ENCODE results near the gene GC.

The GC gene

DNA sequence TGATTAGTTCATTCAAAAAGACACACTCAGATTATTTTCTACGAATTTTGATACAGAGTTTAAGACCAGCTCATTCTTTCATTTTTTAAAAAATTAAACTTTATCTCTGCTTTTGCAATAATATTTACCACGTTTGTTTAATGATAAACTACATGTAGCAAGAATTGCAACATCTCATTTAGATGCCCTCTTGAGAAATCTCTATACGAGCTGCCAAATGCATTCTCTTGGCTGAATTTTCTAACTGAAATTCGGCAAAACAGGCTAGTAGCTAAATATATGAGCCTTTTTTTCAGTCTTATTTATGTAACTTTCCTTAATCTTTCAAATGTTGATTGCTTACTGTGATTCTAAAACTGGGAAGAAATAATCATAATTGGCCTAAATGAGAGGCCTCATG, 2.1 kb upstream of the GC start:
- Histone ChIP-seq H3K4me3 (ENCODE audit: low read length) (no peak overlapping the region), H3K27ac (ENCODE audit: low read depth, low read length) (no peak overlapping the region), H3K9ac (ENCODE audit: low read length) (no peak overlapping the region), H3K27me3 (ENCODE audit: control insufficient read depth, insufficient read depth, low read length) (no peaks in the 10 kb centered on the region), H3K4me1 (ENCODE audit: control insufficient read depth, insufficient read depth, low read length) (no peaks in the 10 kb centered on the region), H3K36me3 (ENCODE audit: control insufficient read depth, insufficient read depth, low read length) (no peaks in the 10 kb centered on the region)

DNA sequence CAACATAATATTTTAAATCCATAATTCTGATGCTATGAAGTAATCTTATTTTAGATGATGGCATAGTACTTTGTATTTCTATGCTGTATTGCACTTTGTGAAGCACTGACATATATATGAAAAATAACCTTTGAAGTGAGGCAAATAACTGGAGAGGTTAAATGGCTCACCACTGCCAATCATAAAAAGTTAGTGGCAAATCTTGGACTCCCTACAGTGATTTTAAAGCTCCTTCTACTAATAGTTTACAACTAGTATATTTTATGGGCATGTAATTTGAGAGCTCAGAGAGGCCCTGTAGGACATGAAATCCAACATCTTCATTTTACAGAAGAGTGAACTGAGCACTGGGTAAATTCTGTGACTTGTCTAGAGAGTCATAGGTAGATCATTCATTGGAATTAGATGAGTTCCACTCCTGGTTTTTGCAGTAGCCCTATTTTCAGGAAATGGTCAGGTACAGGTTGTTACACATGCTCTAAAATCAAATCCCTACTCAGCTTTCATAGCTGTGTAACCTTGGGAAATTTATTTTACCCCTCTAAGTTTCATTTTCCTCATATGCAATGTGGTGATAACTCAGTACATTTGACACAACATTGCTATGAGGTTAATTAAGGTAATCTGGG, 804 bp upstream of the GC start:
- no peaks in the 10 kb centered on the region for H3K36me3 ChIP-seq (ENCODE audit: control insufficient read depth, insufficient read depth, low read length)
- no peaks in the 10 kb centered on the region for H3K27me3 ChIP-seq (ENCODE audit: control insufficient read depth, insufficient read depth, low read length)
- H3K27ac ChIP-seq (ENCODE audit: low read depth, low read length), result no peak overlapping the region
- no peak overlapping the region for H3K9ac ChIP-seq (ENCODE audit: low read length)
- no peak overlapping the region for H3K4me3 ChIP-seq (ENCODE audit: low read length)
- H3K4me1 ChIP-seq (ENCODE audit: control insufficient read depth, insufficient read depth, low read length), result no peaks in the 10 kb centered on the region

DNA sequence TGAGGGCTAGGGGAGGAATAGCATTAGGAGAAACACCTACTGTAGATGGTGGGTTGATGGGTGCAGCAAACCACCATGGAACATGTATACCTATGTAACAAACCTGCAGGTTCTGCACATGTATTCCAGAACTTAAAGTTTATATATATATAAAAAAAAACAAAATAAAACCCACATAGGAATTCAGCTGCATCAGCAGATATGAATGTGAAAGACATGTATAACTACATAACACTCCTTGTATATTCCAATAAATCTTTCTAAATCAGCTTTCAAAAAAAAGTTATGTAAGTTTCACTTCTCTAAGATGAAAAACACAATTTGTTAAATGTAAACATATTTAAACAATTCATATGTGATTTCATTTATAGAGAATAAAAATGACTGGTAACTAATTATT, 6.0 kb downstream of the GC start:
- H3K4me1 ChIP-seq (ENCODE audit: control insufficient read depth, insufficient read depth, low read length), result no peaks in the 10 kb centered on the region
- H3K9ac ChIP-seq (ENCODE audit: low read length), result no peak overlapping the region
- H3K27me3 ChIP-seq (ENCODE audit: control insufficient read depth, insufficient read depth, low read length), result no peaks in the 10 kb centered on the region
- H3K4me3 ChIP-seq (ENCODE audit: low read length), result no peak overlapping the region
- no peaks in the 10 kb centered on the region for H3K36me3 ChIP-seq (ENCODE audit: control insufficient read depth, insufficient read depth, low read length)
- no peak overlapping the region for H3K27ac ChIP-seq (ENCODE audit: low read depth, low read length)

DNA sequence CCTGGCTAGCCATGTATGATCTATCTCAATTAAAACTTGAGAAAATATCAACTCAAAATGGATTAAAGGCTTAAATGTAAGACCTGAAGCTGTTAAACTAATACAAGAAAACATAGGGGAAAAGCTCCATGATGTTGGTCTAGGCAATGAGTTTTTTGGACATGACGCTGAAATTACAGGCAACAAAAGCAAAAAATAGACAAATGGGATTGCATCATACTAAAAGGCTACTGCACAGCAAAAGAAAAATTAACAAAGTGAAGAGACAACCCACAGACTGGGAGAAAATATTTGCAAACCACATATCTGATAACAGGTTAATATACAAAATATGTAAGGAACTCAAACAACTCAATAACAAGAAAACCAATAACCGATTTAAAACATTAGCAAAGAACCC, 8.4 kb downstream of the GC start:
- H3K36me3 ChIP-seq (ENCODE audit: control insufficient read depth, insufficient read depth, low read length), result no peaks in the 10 kb centered on the region
- no peak overlapping the region for H3K4me3 ChIP-seq (ENCODE audit: low read length)
- H3K4me1 ChIP-seq (ENCODE audit: control insufficient read depth, insufficient read depth, low read length), result no peaks in the 10 kb centered on the region
- no peak overlapping the region for H3K27ac ChIP-seq (ENCODE audit: low read depth, low read length)
- H3K9ac ChIP-seq (ENCODE audit: low read length), result no peak overlapping the region
- no peaks in the 10 kb centered on the region for H3K27me3 ChIP-seq (ENCODE audit: control insufficient read depth, insufficient read depth, low read length)

DNA sequence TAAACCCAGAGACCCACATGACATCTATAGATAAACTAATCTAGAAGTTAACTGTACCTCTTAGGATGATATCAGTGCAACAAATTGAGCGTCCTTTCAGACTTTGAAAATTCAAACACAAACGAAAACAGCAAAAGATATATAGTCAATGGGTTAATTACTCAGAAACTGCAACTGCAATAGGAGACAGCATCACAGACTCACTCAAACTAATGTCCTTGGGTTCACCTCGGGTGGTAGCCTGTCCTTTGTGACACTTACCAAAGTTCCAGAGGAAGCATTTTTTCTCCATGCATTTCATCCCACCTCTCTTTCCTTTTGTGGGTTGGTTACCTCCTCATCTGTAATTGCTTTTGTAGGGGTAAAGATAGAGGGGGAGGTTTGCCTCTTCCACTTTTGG, 9.7 kb downstream of the GC start:
- no peak overlapping the region for H3K27ac ChIP-seq (ENCODE audit: low read depth, low read length)
- H3K9ac ChIP-seq (ENCODE audit: low read length), result no peak overlapping the region
- no peaks in the 10 kb centered on the region for H3K4me1 ChIP-seq (ENCODE audit: control insufficient read depth, insufficient read depth, low read length)

DNA sequence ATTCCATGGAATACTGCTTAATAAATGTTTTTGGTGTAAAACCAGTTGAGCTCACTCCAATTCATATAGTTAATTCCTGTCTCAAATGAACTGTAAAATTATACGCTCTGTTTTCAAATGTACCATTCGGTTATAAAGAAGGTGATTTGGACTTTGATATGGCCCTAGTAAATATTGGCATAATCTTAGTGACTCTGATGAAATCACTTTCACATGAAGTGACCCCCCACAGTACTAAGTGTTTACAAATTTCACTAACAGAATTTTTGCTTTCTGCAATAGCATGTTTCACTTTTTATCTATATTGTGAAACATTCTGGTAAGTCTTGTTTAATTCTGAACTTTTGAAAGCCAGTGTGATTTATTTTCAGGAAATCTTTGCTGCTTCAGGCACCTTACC, 10.9 kb downstream of the GC start:
- H3K27ac ChIP-seq (ENCODE audit: low read depth, low read length), result no peak overlapping the region
- H3K36me3 ChIP-seq (ENCODE audit: control insufficient read depth, insufficient read depth, low read length), result no peaks in the 10 kb centered on the region
- no peak overlapping the region for H3K9ac ChIP-seq (ENCODE audit: low read length)
- no peaks in the 10 kb centered on the region for H3K27me3 ChIP-seq (ENCODE audit: control insufficient read depth, insufficient read depth, low read length)
- H3K4me3 ChIP-seq (ENCODE audit: low read length), result no peak overlapping the region
- H3K4me1 ChIP-seq (ENCODE audit: control insufficient read depth, insufficient read depth, low read length), result no peaks in the 10 kb centered on the region

More for the DNA sequence above, 9.7 kb downstream of the GC start:
- Histone ChIP-seq H3K36me3 (ENCODE audit: control insufficient read depth, insufficient read depth, low read length) (no peaks in the 10 kb centered on the region), H3K4me3 (ENCODE audit: low read length) (no peak overlapping the region), H3K27me3 (ENCODE audit: control insufficient read depth, insufficient read depth, low read length) (no peaks in the 10 kb centered on the region)

DNA sequence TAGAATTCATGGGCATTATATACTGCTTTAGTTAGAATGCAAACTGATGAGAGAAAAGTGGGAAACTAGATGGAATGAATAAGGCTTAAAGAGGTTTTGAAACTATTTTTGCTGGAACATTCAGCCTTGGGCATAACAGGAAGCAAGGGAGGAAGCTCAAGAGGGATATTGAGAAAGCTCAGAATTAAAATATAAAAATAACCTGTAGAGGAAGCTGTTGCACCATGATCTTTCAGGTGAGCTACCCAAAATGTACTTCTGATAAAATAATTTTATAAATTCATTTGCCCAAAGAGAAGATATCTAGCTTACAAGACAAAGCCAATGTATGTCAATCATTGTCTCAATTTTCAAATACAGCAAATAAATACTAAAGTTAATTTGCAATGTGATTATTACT, 11.3 kb downstream of the GC start:
- Histone ChIP-seq H3K4me3 (ENCODE audit: low read length) (no peak overlapping the region), H3K27me3 (ENCODE audit: control insufficient read depth, insufficient read depth, low read length) (no peaks in the 10 kb centered on the region), H3K27ac (ENCODE audit: low read depth, low read length) (no peak overlapping the region), H3K9ac (ENCODE audit: low read length) (no peak overlapping the region), H3K36me3 (ENCODE audit: control insufficient read depth, insufficient read depth, low read length) (no peaks in the 10 kb centered on the region), H3K4me1 (ENCODE audit: control insufficient read depth, insufficient read depth, low read length) (no peaks in the 10 kb centered on the region)

DNA sequence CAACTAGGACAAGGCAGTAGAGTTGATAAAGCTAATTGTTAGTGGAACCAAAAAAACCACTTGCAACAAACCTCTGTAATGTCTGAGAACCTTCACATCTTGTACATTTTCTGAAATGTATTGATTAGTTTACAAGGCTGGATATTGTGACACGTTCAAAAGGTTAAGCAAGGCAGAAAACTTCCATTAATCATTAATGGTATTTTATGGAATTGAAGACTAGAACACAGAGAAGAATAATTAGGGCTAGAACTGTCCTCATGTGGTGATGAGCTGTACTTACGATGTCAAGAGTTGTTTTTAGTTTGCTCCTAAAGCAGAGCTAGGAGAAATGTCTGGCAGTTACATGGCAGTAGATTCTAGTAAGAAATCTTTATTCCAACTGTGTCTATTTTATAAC, 12.3 kb downstream of the GC start:
- Histone ChIP-seq H3K27me3 (ENCODE audit: control insufficient read depth, insufficient read depth, low read length) (no peaks in the 10 kb centered on the region), H3K4me3 (ENCODE audit: low read length) (no peak overlapping the region), H3K9ac (ENCODE audit: low read length) (no peak overlapping the region), H3K27ac (ENCODE audit: low read depth, low read length) (no peak overlapping the region), H3K36me3 (ENCODE audit: control insufficient read depth, insufficient read depth, low read length) (no peaks in the 10 kb centered on the region), H3K4me1 (ENCODE audit: control insufficient read depth, insufficient read depth, low read length) (no peaks in the 10 kb centered on the region)

DNA sequence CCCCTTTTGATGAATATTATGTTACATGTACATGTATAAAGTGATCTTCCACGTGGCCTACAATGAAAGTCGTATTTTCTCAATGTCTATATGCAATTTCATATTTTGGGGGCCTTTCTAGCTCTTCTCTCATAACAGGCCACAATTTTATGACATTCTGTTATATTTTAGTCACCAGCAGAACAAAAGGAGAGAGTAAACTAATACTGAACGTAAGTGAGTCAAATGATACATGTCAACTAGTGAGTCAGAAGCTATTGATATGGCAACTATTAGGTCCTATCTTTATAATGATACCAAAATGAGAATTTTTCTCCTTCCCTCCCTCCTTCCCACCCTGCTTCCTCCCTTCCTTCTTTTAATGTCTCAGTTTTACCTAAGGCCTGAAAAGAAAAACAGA, 14.4 kb downstream of the GC start:
- no peaks in the 10 kb centered on the region for H3K36me3 ChIP-seq (ENCODE audit: control insufficient read depth, insufficient read depth, low read length)
- H3K4me1 ChIP-seq (ENCODE audit: control insufficient read depth, insufficient read depth, low read length), result no peaks in the 10 kb centered on the region
- H3K9ac ChIP-seq (ENCODE audit: low read length), result no peak overlapping the region
- no peak overlapping the region for H3K27ac ChIP-seq (ENCODE audit: low read depth, low read length)
- H3K4me3 ChIP-seq (ENCODE audit: low read length), result no peak overlapping the region
- no peaks in the 10 kb centered on the region for H3K27me3 ChIP-seq (ENCODE audit: control insufficient read depth, insufficient read depth, low read length)

DNA sequence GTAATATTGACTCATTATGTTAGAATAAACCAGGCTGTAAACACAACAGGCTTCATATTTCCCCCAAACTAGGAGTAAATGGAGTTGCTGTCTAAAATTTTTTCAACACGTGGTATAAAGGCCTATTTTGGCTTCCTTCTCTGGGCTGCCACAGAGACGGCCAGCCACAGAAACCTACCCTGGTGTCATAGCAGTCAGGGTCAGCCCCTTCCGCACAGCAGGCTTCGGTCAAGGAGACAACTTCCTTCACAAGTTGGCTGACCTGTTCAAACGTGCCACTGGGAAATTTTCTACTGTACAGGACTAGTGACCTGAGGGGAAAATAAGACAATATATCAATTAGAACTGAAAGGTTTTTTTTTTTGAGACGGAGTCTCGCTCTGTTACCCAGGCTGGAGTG, 15.8 kb downstream of the GC start:
- Histone ChIP-seq H3K9ac (ENCODE audit: low read length) (no peak overlapping the region), H3K4me3 (ENCODE audit: low read length) (no peak overlapping the region), H3K36me3 (ENCODE audit: control insufficient read depth, insufficient read depth, low read length) (no peaks in the 10 kb centered on the region), H3K27me3 (ENCODE audit: control insufficient read depth, insufficient read depth, low read length) (no peaks in the 10 kb centered on the region), H3K27ac (ENCODE audit: low read depth, low read length) (no peak overlapping the region), H3K4me1 (ENCODE audit: control insufficient read depth, insufficient read depth, low read length) (no peaks in the 10 kb centered on the region)

DNA sequence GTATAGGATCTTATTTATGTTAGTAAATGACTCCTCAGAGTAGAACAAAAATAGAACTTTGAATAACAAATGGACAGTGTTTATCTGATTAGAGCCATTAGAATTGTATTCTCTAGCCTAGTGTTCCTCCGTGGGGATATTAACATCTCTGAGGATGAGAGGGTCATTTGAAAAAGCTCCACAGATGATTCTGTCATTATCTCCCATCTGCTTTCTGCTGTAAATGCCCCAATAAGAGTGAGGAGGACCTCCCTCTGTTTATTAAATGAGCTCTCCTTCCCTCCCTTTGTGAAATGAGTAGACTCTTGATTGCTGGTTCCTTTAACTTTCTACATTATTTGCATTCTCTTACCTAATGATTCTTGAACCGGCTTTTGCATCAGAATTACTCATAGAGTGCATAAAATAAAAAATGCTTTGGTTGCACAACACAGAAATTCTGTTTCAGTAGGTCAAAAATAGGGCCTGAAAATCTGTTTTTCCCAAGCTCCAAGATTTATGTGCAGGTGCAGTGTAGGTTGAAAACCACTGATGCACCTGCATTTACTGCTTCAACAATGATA, 18.0 kb downstream of the GC start:
- no peaks in the 10 kb centered on the region for H3K4me1 ChIP-seq (ENCODE audit: control insufficient read depth, insufficient read depth, low read length)
- no peak overlapping the region for H3K4me3 ChIP-seq (ENCODE audit: low read length)
- no peaks in the 10 kb centered on the region for H3K36me3 ChIP-seq (ENCODE audit: control insufficient read depth, insufficient read depth, low read length)
- H3K9ac ChIP-seq (ENCODE audit: low read length), result no peak overlapping the region
- H3K27ac ChIP-seq (ENCODE audit: low read depth, low read length), result no peak overlapping the region
- no peaks in the 10 kb centered on the region for H3K27me3 ChIP-seq (ENCODE audit: control insufficient read depth, insufficient read depth, low read length)

DNA sequence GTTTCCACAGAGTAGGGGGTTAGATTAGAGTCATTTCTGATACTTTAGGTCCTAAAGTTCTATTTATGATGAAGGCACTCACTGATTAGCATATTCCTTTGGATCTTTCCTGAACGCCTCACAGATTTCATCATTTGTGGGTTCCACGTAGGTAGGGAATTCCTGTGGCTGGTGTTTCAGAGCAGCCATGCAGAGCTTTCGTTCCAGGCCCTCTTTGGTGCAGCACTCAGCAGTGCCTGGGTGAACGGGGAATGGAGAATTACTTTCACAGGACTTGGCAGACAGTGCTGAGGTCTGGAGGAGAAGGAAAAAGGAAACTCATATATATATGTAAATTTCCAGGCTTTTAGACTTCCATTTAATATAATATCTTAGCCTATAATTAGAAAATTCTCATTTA, 18.5 kb downstream of the GC start:
- H3K9ac ChIP-seq (ENCODE audit: low read length), result no peak overlapping the region
- H3K4me1 ChIP-seq (ENCODE audit: control insufficient read depth, insufficient read depth, low read length), result no peaks in the 10 kb centered on the region
- no peaks in the 10 kb centered on the region for H3K27me3 ChIP-seq (ENCODE audit: control insufficient read depth, insufficient read depth, low read length)
- H3K36me3 ChIP-seq (ENCODE audit: control insufficient read depth, insufficient read depth, low read length), result no peaks in the 10 kb centered on the region
- H3K4me3 ChIP-seq (ENCODE audit: low read length), result no peak overlapping the region
- H3K27ac ChIP-seq (ENCODE audit: low read depth, low read length), result no peak overlapping the region

DNA sequence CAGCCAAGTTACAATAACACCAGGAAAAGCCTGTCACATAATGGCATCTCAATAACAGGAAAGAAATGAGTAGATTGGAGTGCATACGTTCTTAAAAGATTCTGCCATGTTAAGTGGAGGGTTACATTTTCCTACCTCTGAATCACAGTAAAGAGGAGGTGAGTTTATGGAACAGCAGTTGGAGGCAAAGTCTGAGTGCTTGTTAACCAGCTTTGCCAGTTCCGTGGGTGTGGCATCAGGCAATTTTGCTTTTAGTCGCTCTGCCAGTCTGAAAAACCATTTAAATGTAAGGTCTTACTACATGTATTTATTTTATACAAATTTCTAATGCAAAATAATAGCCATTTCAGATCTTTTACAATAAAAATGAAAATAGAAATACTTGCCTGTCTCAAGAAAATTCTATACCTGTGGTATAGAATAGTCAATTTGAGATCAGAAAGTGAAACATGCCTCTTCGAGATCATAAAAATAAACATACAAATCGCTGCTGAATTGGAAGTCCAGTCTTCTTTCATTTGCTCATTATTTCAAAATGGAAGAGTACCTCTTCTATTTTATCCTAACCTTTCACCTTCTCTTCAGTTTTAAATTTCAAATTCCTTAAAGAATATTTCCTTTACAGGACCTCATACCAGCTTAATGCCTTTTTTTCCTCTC, 31.4 kb downstream of the GC start:
- no peaks in the 10 kb centered on the region for H3K4me1 ChIP-seq (ENCODE audit: control insufficient read depth, insufficient read depth, low read length)
- H3K27ac ChIP-seq (ENCODE audit: low read depth, low read length), result no peak overlapping the region
- H3K9ac ChIP-seq (ENCODE audit: low read length), result no peak overlapping the region
- H3K4me3 ChIP-seq (ENCODE audit: low read length), result no peak overlapping the region
- no peaks in the 10 kb centered on the region for H3K27me3 ChIP-seq (ENCODE audit: control insufficient read depth, insufficient read depth, low read length)
- no peaks in the 10 kb centered on the region for H3K36me3 ChIP-seq (ENCODE audit: control insufficient read depth, insufficient read depth, low read length)
